Skin epidermis (tissue), 12 donors: Measurements from ENCODE around the gene LIAS.
A peak's percentile ranks its signal among the peaks of the same experiment; 100 is the strongest.
"Not testable (repeated sequence)": the region's sequence is repeated elsewhere in the genome, so short reads cannot be mapped to it uniquely, and the experiment has no call there.

Experiments
- H3K27ac ChIP-seq, 21 experiments: fragments of 200-600 bp; sonication (generic) in 11 of 21; one replicate each; pipeline ENCODE4 v1.5.0; 2020; ENCODE audit warnings: mild to moderate bottlenecking in 3 of 21, inconsistent platforms in 2 of 21, moderate library complexity in 2 of 21
- H3K4me3 ChIP-seq, 7 experiments: fragments of 200-600 bp; sonication (generic) in 2 of 7; one replicate each; pipeline ENCODE4 v1.5.0; 2020; ENCODE audit warnings: inconsistent platforms in 2 of 7, mild to moderate bottlenecking in 2 of 7, moderate library complexity in 1 of 7

LIAS gene

GRCh38 chr4:39458505-39459300 lies at the start of gene LIAS, which contains the start of gene RPL9:
TSS of gene LIAS (plus strand) at chr4:39459056. CDS start at chr4:39459118, 62 bp downstream.
TSS of gene RPL9 (minus strand) at chr4:39458922. CDS start at chr4:39458439, 483 bp downstream.
- peak within 1 kb of the TSS; percentile 58 to 92 (median 73) for H3K4me3 ChIP-seq
- H3K27ac ChIP-seq: peak within 1 kb of the TSS; percentile 84 to 100 (median 94)

GRCh38 chr4:39410415-39410814 lies 48.4 kb upstream of the LIAS start:
- Histone ChIP-seq H3K4me3 (no peak overlapping the region), H3K27ac (no peak overlapping the region)

- H3K4me3 ChIP-seq, H3K27ac ChIP-seq: not testable (repeated sequence)
Measured at GRCh38 chr4:39411561-39411960, 47.3 kb upstream of the LIAS start.

GRCh38 chr4:39415678-39416283 lies 43.1 kb upstream of the LIAS start:
- Histone ChIP-seq H3K4me3 (no peak overlapping the region), H3K27ac (no peak overlapping the region)

GRCh38 chr4:39422247-39422646 lies 36.6 kb upstream of the LIAS start:
- Histone ChIP-seq H3K27ac (no peak overlapping the region), H3K4me3 (no peak overlapping the region)

- H3K27ac ChIP-seq, H3K4me3 ChIP-seq: not testable (repeated sequence)
Measured at GRCh38 chr4:39425297-39425696, 33.6 kb upstream of the LIAS start.

GRCh38 chr4:39426728-39427127 lies 32.1 kb upstream of the LIAS start:
- H3K27ac ChIP-seq: no peak overlapping the region

GRCh38 chr4:39427520-39428114 lies 31.2 kb upstream of the LIAS start:
- no peak overlapping the region for H3K27ac ChIP-seq
- H3K4me3 ChIP-seq: no peak overlapping the region

More at GRCh38 chr4:39426728-39427127, 32.1 kb upstream of the LIAS start:
- no peak overlapping the region for H3K4me3 ChIP-seq

GRCh38 chr4:39429476-39430334 lies 29.2 kb upstream of the LIAS start:
- Histone ChIP-seq H3K27ac (no peak overlapping the region), H3K4me3 (no peak overlapping the region)

- Histone ChIP-seq H3K4me3 (no peak overlapping the region), H3K27ac (no peak overlapping the region)
Measured at GRCh38 chr4:39433878-39434492, 24.9 kb upstream of the LIAS start.

- Histone ChIP-seq H3K27ac (no peak overlapping the region), H3K4me3 (no peak overlapping the region)
Measured at GRCh38 chr4:39435659-39436563, 22.9 kb upstream of the LIAS start.

GRCh38 chr4:39441593-39441992 lies 17.3 kb upstream of the LIAS start:
- Histone ChIP-seq H3K27ac (no peak overlapping the region), H3K4me3 (no peak overlapping the region)

GRCh38 chr4:39442998-39443397 lies 15.9 kb upstream of the LIAS start:
- Histone ChIP-seq H3K4me3 (no peak overlapping the region), H3K27ac (no peak overlapping the region)

- Histone ChIP-seq H3K4me3 (peak overlapping the region in 5 of 7 experiments; percentile 22 to 52 (median 38)), H3K27ac (peak overlapping the region in 11 of 21 experiments; percentile 3 to 76 (median 62))
Measured at GRCh38 chr4:39446483-39446841, 12.4 kb upstream of the LIAS start.

GRCh38 chr4:39446842-39447573 lies 11.8 kb upstream of the LIAS start:
- Histone ChIP-seq H3K4me3 (peak overlapping the region; percentile 4 to 52 (median 38)), H3K27ac (peak overlapping the region in 14 of 21 experiments; percentile 3 to 76 (median 54))

GRCh38 chr4:39450618-39451017 lies 8.2 kb upstream of the LIAS start:
- Histone ChIP-seq H3K4me3 (no peak overlapping the region), H3K27ac (no peak overlapping the region)

GRCh38 chr4:39451423-39452023 lies 7.3 kb upstream of the LIAS start:
- Histone ChIP-seq H3K27ac (no peak overlapping the region), H3K4me3 (no peak overlapping the region)
